Endodermal cell (in vitro differentiated cells): Measurements from ENCODE around the gene PARP14. TPM values are rescaled to one million over a fixed set of nuclear protein-coding genes. Genes with fewer than 3 reads are reported as not detected.

Experiments used
- DNase-seq: peaks from one replicate; pipeline ENCODE4 v3.0.0-alpha.2; 2017
- H3K27ac ChIP-seq: 2 replicates; pipeline ENCODE4 v1.5.1; 2013; ENCODE audit warnings: mild to moderate bottlenecking, low read depth, low read length, moderate library complexity
- H3K27me3 ChIP-seq: 2 replicates; pipeline ENCODE4 v1.6.1; 2013; ENCODE audit warnings: mild to moderate bottlenecking, low read length, moderate library complexity; ENCODE audit not compliant: insufficient read depth, control insufficient read depth, poor library complexity, severe bottlenecking
- H3K36me3 ChIP-seq: 2 replicates; pipeline ENCODE4 v1.7.0; 2013; ENCODE audit warnings: mild to moderate bottlenecking, low read length, moderate library complexity; ENCODE audit not compliant: control insufficient read depth, insufficient read depth
- H3K4me1 ChIP-seq: one replicate; pipeline ENCODE4 v1.7.0; 2013; ENCODE audit warnings: low read length; ENCODE audit not compliant: control insufficient read depth, insufficient read depth
- H3K4me3 ChIP-seq: 2 replicates; pipeline ENCODE4 v1.5.1; 2013; ENCODE audit warnings: mild to moderate bottlenecking, low read length, moderate library complexity
- H3K9ac ChIP-seq: 2 replicates; pipeline ENCODE4 v1.6.1; 2013; ENCODE audit warnings: mild to moderate bottlenecking, low read length, moderate library complexity; ENCODE audit not compliant: poor library complexity, severe bottlenecking; ENCODE audit errors: extremely low read depth
- H3K9me3 ChIP-seq: 2 replicates; pipeline ENCODE4 v1.6.1; 2013; ENCODE audit warnings: mild to moderate bottlenecking, low read length, moderate library complexity; ENCODE audit not compliant: control insufficient read depth
- H3K27ac Mint-ChIP-seq: 2 replicates; pipeline ENCODE4 v1.8.0; 2020; ENCODE audit warnings: mixed read lengths
- H3K27me3 Mint-ChIP-seq: 2 replicates; pipeline ENCODE4 v1.8.0; 2021; ENCODE audit warnings: mild to moderate bottlenecking, mixed read lengths; ENCODE audit not compliant: insufficient read depth
- H3K36me3 Mint-ChIP-seq: 2 replicates; pipeline ENCODE4 v1.8.0; 2020; ENCODE audit warnings: low read depth, mixed read lengths
- H3K4me1 Mint-ChIP-seq: 2 replicates; pipeline ENCODE4 v1.8.0; 2020; ENCODE audit warnings: mixed read lengths
- H3K4me3 Mint-ChIP-seq: 2 replicates; pipeline ENCODE4 v1.8.0; 2020; ENCODE audit warnings: mild to moderate bottlenecking, moderate library complexity, mixed read lengths
- H3K9me3 Mint-ChIP-seq: 2 replicates; pipeline ENCODE4 v1.8.0; 2020; ENCODE audit warnings: mild to moderate bottlenecking, mixed read lengths
- CTCF ChIP-seq: fragments of 200-600 bp; sonication (generic); conservative IDR thresholded peaks from 2 replicates; pipeline ENCODE4 v1.5.0; 2021; ENCODE audit warnings: antibody characterized with exemption, mild to moderate bottlenecking
- WGBS, 2 experiments: methylation state at CpG; one replicate each; pipeline versions ENCODE4 v1.1.5 to v1.1.7; 2013; ENCODE audit warnings: missing lambda C conversion rate in 2 of 2, mixed read lengths in 1 of 2; ENCODE audit not compliant: insufficient coverage in 1 of 2, insufficient read length in 1 of 2; 5-methylcytosine and 5-hydroxymethylcytosine counted together
- total RNA-seq, 2 donors: library from RNA; stranded (reverse); fragmentation: NEBNext Ultra II Directional in 1 of 2; extraction: Animal tissue kit (Norgen Biotek cat#: 25700) in 1 of 2; gene quantifications; 2 replicates in 1 of 2; 3 replicates in 1 of 2; pipeline ENCODE4 v1.2.1, GENCODE V29; 2021

The PARP14 gene
- total RNA-seq, 2 donors from 2014 or later = 16.4 to 19.1 TPM

GRCh38 chr3:122671553-122671952, 9.1 kb upstream of the PARP14 start:
- no peak overlapping the region for H3K27ac ChIP-seq
- no peaks in the 10 kb centered on the region for H3K36me3 Mint-ChIP-seq
- no peaks in the 10 kb centered on the region for H3K27me3 ChIP-seq
- H3K9ac ChIP-seq = no peak overlapping the region
- peaks cover 4% of the 10 kb centered on the region for H3K9me3 Mint-ChIP-seq
- H3K4me3 ChIP-seq = no peak overlapping the region
- TF ChIP-seq CTCF = no peak
- 88% methylated on average over 2 of the region's 2 CpGs; no CpG with 5 or more reads in 1 of the 2 experiments for WGBS, 2 experiments
- peaks cover 4% of the 10 kb centered on the region for H3K27me3 Mint-ChIP-seq
- no peaks in the 10 kb centered on the region for H3K36me3 ChIP-seq
- H3K4me1 ChIP-seq = no peaks in the 10 kb centered on the region
- DNase-seq = no peak
- no peaks in the 10 kb centered on the region for H3K9me3 ChIP-seq
- H3K4me3 Mint-ChIP-seq = no peak overlapping the region
- H3K27ac Mint-ChIP-seq = no peak overlapping the region
- H3K4me1 Mint-ChIP-seq = no peaks in the 10 kb centered on the region

- peaks cover 4% of the 10 kb centered on the region for H3K4me1 Mint-ChIP-seq
- DNase-seq = no peak
- no peak for TF ChIP-seq CTCF
- Histone ChIP-seq H3K36me3 (no peaks in the 10 kb centered on the region), H3K9ac (no peak overlapping the region), H3K27me3 (no peaks in the 10 kb centered on the region), H3K27ac (no peak overlapping the region), H3K9me3 (no peaks in the 10 kb centered on the region), H3K4me3 (no peak overlapping the region), H3K4me1 (no peaks in the 10 kb centered on the region)
- H3K27ac Mint-ChIP-seq = no peak overlapping the region
- 78 to 80% methylated on average over 2 to 3 of the region's 3 CpGs for WGBS, 2 experiments
- no peaks in the 10 kb centered on the region for H3K27me3 Mint-ChIP-seq
- no peak overlapping the region for H3K4me3 Mint-ChIP-seq
- no peaks in the 10 kb centered on the region for H3K9me3 Mint-ChIP-seq
- H3K36me3 Mint-ChIP-seq = no peaks in the 10 kb centered on the region
Measured at GRCh38 chr3:122674339-122674738, 6.3 kb upstream of the PARP14 start.

GRCh38 chr3:122676759-122677158, 3.9 kb upstream of the PARP14 start:
- 78% methylated on average over 2 of the region's 2 CpGs; no CpG with 5 or more reads in 1 of the 2 experiments for WGBS, 2 experiments
- H3K9me3 ChIP-seq = no peaks in the 10 kb centered on the region
- TF ChIP-seq CTCF = no peak
- no peak for DNase-seq
- H3K27ac Mint-ChIP-seq = no peak overlapping the region
- H3K36me3 Mint-ChIP-seq = no peaks in the 10 kb centered on the region
- no peaks in the 10 kb centered on the region for H3K36me3 ChIP-seq
- H3K4me1 Mint-ChIP-seq = peaks cover 15% of the 10 kb centered on the region
- H3K4me3 ChIP-seq = no peak overlapping the region
- H3K4me3 Mint-ChIP-seq = no peak overlapping the region
- no peaks in the 10 kb centered on the region for H3K4me1 ChIP-seq
- no peak overlapping the region for H3K27ac ChIP-seq
- no peaks in the 10 kb centered on the region for H3K9me3 Mint-ChIP-seq
- H3K27me3 ChIP-seq = peaks cover 8% of the 10 kb centered on the region
- no peak overlapping the region for H3K9ac ChIP-seq
- peaks cover 3% of the 10 kb centered on the region for H3K27me3 Mint-ChIP-seq
